Nephron (organoid): ENCODE results near the gene BCAP29.

Experiments used
- H3K27ac Mint-ChIP-seq, 3 experiments: 2 replicates each; pipeline ENCODE4 v1.8.0; 2020; ENCODE audit warnings: mixed read lengths in 3 of 3, mild to moderate bottlenecking in 2 of 3, moderate library complexity in 1 of 3
- H3K27me3 Mint-ChIP-seq: 2 replicates; pipeline ENCODE4 v1.8.0; 2021; ENCODE audit warnings: low read depth, mild to moderate bottlenecking, moderate library complexity, mixed read lengths
- H3K36me3 Mint-ChIP-seq: 2 replicates; pipeline ENCODE4 v1.8.0; 2020; ENCODE audit warnings: low read depth, mixed read lengths
- H3K4me1 Mint-ChIP-seq: 2 replicates; pipeline ENCODE4 v1.8.0; 2020; ENCODE audit warnings: mixed read lengths
- H3K4me3 Mint-ChIP-seq, 3 experiments: 2 replicates each; pipeline ENCODE4 v1.8.0; 2020; ENCODE audit warnings: mild to moderate bottlenecking in 3 of 3, mixed read lengths in 3 of 3, moderate library complexity in 2 of 3
- H3K9me3 Mint-ChIP-seq: 2 replicates; pipeline ENCODE4 v1.8.0; 2020; ENCODE audit warnings: mixed read lengths
- CTCF ChIP-seq, 3 experiments: fragments of 200-600 bp; sonication (generic); IDR thresholded peaks; one replicate each; pipeline ENCODE4 v1.5.0; 2021; ENCODE audit warnings: antibody characterized with exemption in 3 of 3; ENCODE audit not compliant: unreplicated experiment in 3 of 3

The BCAP29 gene

GRCh38 chr7:107606303-107606702 lies 26.3 kb downstream of the BCAP29 start:
- H3K27ac Mint-ChIP-seq, result no peak overlapping the region
- H3K4me1 Mint-ChIP-seq, result peaks cover 24% of the 10 kb centered on the region
- no peak overlapping the region for H3K4me3 Mint-ChIP-seq
- peaks cover 6% of the 10 kb centered on the region for H3K36me3 Mint-ChIP-seq
- TF ChIP-seq CTCF (IDR thresholded peaks at IDR 0.05; ENCODE audit: unreplicated experiment in 3 of 3), result no peak
- H3K27me3 Mint-ChIP-seq, result no peaks in the 10 kb centered on the region
- no peaks in the 10 kb centered on the region for H3K9me3 Mint-ChIP-seq

GRCh38 chr7:107609811-107610261 lies 29.8 kb downstream of the BCAP29 start:
- TF ChIP-seq CTCF (IDR thresholded peaks at IDR 0.05; ENCODE audit: unreplicated experiment in 3 of 3), result no peak
- H3K27ac Mint-ChIP-seq, result peak overlapping the region; percentile 60 to 91 (median 91)
- no peaks in the 10 kb centered on the region for H3K27me3 Mint-ChIP-seq

GRCh38 chr7:107610323-107610722 lies 30.3 kb downstream of the BCAP29 start:
- H3K4me3 Mint-ChIP-seq, result no peak overlapping the region
- H3K4me1 Mint-ChIP-seq, result peaks cover 30% of the 10 kb centered on the region
- H3K27ac Mint-ChIP-seq, result peak overlapping the region; percentile 60 to 91 (median 91)
- H3K27me3 Mint-ChIP-seq, result no peaks in the 10 kb centered on the region
- peaks cover 14% of the 10 kb centered on the region for H3K36me3 Mint-ChIP-seq
- no peak for TF ChIP-seq CTCF (IDR thresholded peaks at IDR 0.05; ENCODE audit: unreplicated experiment in 3 of 3)
- no peaks in the 10 kb centered on the region for H3K9me3 Mint-ChIP-seq

More at GRCh38 chr7:107609811-107610261, 29.8 kb downstream of the BCAP29 start:
- Mint-ChIP-seq H3K9me3 (no peaks in the 10 kb centered on the region), H3K4me1 (peaks cover 30% of the 10 kb centered on the region), H3K4me3 (peak overlapping the region in 1 of 3 experiments; percentile 4), H3K36me3 (peaks cover 10% of the 10 kb centered on the region)

- peaks cover 35% of the 10 kb centered on the region for H3K4me1 Mint-ChIP-seq
- H3K4me3 Mint-ChIP-seq, result no peak overlapping the region
- TF ChIP-seq CTCF (IDR thresholded peaks at IDR 0.05; ENCODE audit: unreplicated experiment in 3 of 3), result no peak
- H3K9me3 Mint-ChIP-seq, result no peaks in the 10 kb centered on the region
- peaks cover 31% of the 10 kb centered on the region for H3K36me3 Mint-ChIP-seq
- H3K27ac Mint-ChIP-seq, result peak overlapping the region in 1 of 3 experiments; percentile 34
- no peaks in the 10 kb centered on the region for H3K27me3 Mint-ChIP-seq
Observed at GRCh38 chr7:107613439-107613838, 33.4 kb downstream of the BCAP29 start.

GRCh38 chr7:107613948-107614347 lies 33.9 kb downstream of the BCAP29 start:
- no peak overlapping the region for H3K4me3 Mint-ChIP-seq
- peaks cover 31% of the 10 kb centered on the region for H3K36me3 Mint-ChIP-seq
- H3K27ac Mint-ChIP-seq, result peak overlapping the region in 1 of 3 experiments; percentile 34
- H3K4me1 Mint-ChIP-seq, result peaks cover 34% of the 10 kb centered on the region
- H3K9me3 Mint-ChIP-seq, result no peaks in the 10 kb centered on the region
- TF ChIP-seq CTCF (IDR thresholded peaks at IDR 0.05; ENCODE audit: unreplicated experiment in 3 of 3), result no peak
- H3K27me3 Mint-ChIP-seq, result no peaks in the 10 kb centered on the region

- no peak overlapping the region for H3K27ac Mint-ChIP-seq
- H3K27me3 Mint-ChIP-seq, result no peaks in the 10 kb centered on the region
- H3K36me3 Mint-ChIP-seq, result peaks cover 31% of the 10 kb centered on the region
- peaks cover 32% of the 10 kb centered on the region for H3K4me1 Mint-ChIP-seq
- no peaks in the 10 kb centered on the region for H3K9me3 Mint-ChIP-seq
- H3K4me3 Mint-ChIP-seq, result no peak overlapping the region
- TF ChIP-seq CTCF (IDR thresholded peaks at IDR 0.05; ENCODE audit: unreplicated experiment in 3 of 3), result no peak
Observed at GRCh38 chr7:107614425-107614824, 34.4 kb downstream of the BCAP29 start.
